HCT116 (cell line): ENCODE measurements around the gene FHIT. TPM values are rescaled to one million over a fixed set of nuclear protein-coding genes. Genes with fewer than 3 reads are reported as not detected.

Experiments used
- ATAC-seq: fragments of 200-7000 bp; cut with Tn5 transposase; 2 replicates; pipeline ENCODE4 v1.9.1; 2020; ENCODE audit warnings: mild to moderate bottlenecking, moderate library complexity
- BruUV-seq: library from RNA; stranded (reverse); fragments of 400-500 nt; replicated peaks from 2 replicates; lab custom pipeline; 2021; lab: Mats Ljungman, UMichigan
- CTCF ChIA-PET: fragments of 300-600 bp; sonication (Branson Sonifier 250); formaldehyde crosslinking; loops from one replicate; lab custom pipeline; 2021; ENCODE audit warnings: antibody characterized with exemption; lab: Charles Lee
- POLR2A ChIA-PET: fragments of 300-600, 350-600 bp; sonication (Branson Sonifier 250); formaldehyde crosslinking; loops from one replicate; lab custom pipeline; 2021; ENCODE audit warnings: antibody characterized with exemption; lab: Charles Lee
- RAD21 ChIA-PET, 2 experiments: fragments of 300-600 bp; sonication (Branson Sonifier 250); formaldehyde crosslinking; loops; one replicate each; lab custom pipeline; 2023; ENCODE audit warnings: low total read pairs in 2 of 2; ENCODE audit not compliant: uncharacterized antibody in 2 of 2, unreplicated experiment in 2 of 2, low non-redundant PET in 1 of 2; lab: Charles Lee
- DNase-seq: peaks from one replicate; pipeline ENCODE4 v3.0.0-alpha.2; 2010; ENCODE audit warnings: low read depth, low spot score
- H2AFZ ChIP-seq: fragments of 200-600 bp; shearing (Covaris generic), sonication (generic); 2 replicates; pipeline ENCODE4 v1.6.1; 2017; ENCODE audit warnings: low read depth, mixed run types, mixed read lengths, antibody characterized with exemption, low read length; ENCODE audit not compliant: poor library complexity, severe bottlenecking
- H3K27ac ChIP-seq: 2 replicates; pipeline ENCODE4 v1.5.1; 2012; ENCODE audit warnings: low read depth, low read length
- H3K27me3 ChIP-seq: fragments of 200-600 bp; sonication (generic); 2 replicates; pipeline ENCODE4 v1.6.1; 2016; ENCODE audit warnings: mixed run types, low read length, mixed read lengths; ENCODE audit not compliant: insufficient read depth
- H3K36me3 ChIP-seq, 2 experiments: fragments of 200-500 bp in 1 of 2; fragments of 200-600 bp in 1 of 2; sonication (Bioruptor generic) in 1 of 2; sonication (generic) in 1 of 2; 2 replicates each; pipeline versions ENCODE4 v1.5.1 to v1.6.1; 2014 to 2016; ENCODE audit warnings: low read length in 2 of 2, inconsistent platforms in 1 of 2, mixed read lengths in 1 of 2, mixed run types in 1 of 2; ENCODE audit not compliant: insufficient read depth in 2 of 2, control insufficient read depth in 1 of 2
- H3K4me1 ChIP-seq, 2 experiments: fragments of 200-600 bp in 1 of 2; sonication (generic) in 1 of 2; 2 replicates each; pipeline versions ENCODE4 v1.5.1 to v1.6.1; 2012 to 2017; ENCODE audit warnings: low read length in 2 of 2, inconsistent platforms in 1 of 2, mild to moderate bottlenecking in 1 of 2, mixed read lengths in 1 of 2, mixed run types in 1 of 2, moderate library complexity in 1 of 2; ENCODE audit not compliant: insufficient read depth in 2 of 2, control insufficient read depth in 1 of 2
- H3K4me2 ChIP-seq: fragments of 200-600 bp; sonication (generic); 2 replicates; pipeline ENCODE4 v1.6.1; 2017; ENCODE audit warnings: mixed run types, low read length, mixed read lengths
- H3K4me3 ChIP-seq, 2 experiments: fragments of 200-600 bp in 1 of 2; sonication (generic) in 1 of 2; replicated peaks in 1 of 2; 2 replicates each; pipeline ENCODE4 v1.5.1; 2011 to 2016; ENCODE audit warnings: low read length in 2 of 2, control low read depth in 1 of 2, low read depth in 1 of 2, mild to moderate bottlenecking in 1 of 2, mixed read lengths in 1 of 2, mixed run types in 1 of 2
- H3K79me2 ChIP-seq: fragments of 200-600 bp; sonication (generic); 2 replicates; pipeline ENCODE4 v1.6.1; 2017; ENCODE audit warnings: mild to moderate bottlenecking, mixed run types, low read length, moderate library complexity, mixed read lengths; ENCODE audit not compliant: insufficient read depth
- H3K9ac ChIP-seq: fragments of 200-600 bp; sonication (generic); 2 replicates; pipeline ENCODE4 v1.6.1; 2016; ENCODE audit warnings: low read length, mixed read lengths
- H3K9me2 ChIP-seq: fragments of 200-600 bp; sonication (generic), shearing (Covaris generic); 2 replicates; pipeline ENCODE4 v1.6.1; 2017; ENCODE audit warnings: mixed run types, mild to moderate bottlenecking, moderate library complexity; ENCODE audit not compliant: insufficient read depth
- H3K9me3 ChIP-seq, 2 experiments: fragments of 200-500 bp in 1 of 2; fragments of 200-600 bp in 1 of 2; sonication (Bioruptor generic) in 1 of 2; sonication (generic) in 1 of 2; 2 replicates each; pipeline ENCODE4 v1.6.1; 2014 to 2017; ENCODE audit warnings: low read length in 2 of 2, mixed read lengths in 2 of 2, inconsistent platforms in 1 of 2, low read depth in 1 of 2, mild to moderate bottlenecking in 1 of 2, mixed run types in 1 of 2, moderate library complexity in 1 of 2; ENCODE audit not compliant: control insufficient read depth in 1 of 2, insufficient read depth in 1 of 2
- H4K20me1 ChIP-seq: fragments of 200-600 bp; sonication (generic), shearing (Covaris generic); 2 replicates; pipeline ENCODE4 v1.6.1; 2017; ENCODE audit warnings: mixed run types, mild to moderate bottlenecking, moderate library complexity; ENCODE audit not compliant: insufficient read depth
- ATF3 ChIP-seq: IDR thresholded peaks from 2 replicates; pipeline ENCODE4 v1.6.1; 2012
- CBX3 ChIP-seq: IDR thresholded peaks from 2 replicates; pipeline ENCODE4 v1.6.1; 2012; ENCODE audit warnings: low read depth
- CTCF ChIP-seq, 3 experiments: fragments of 200-600 bp in 1 of 3; sonication (generic) in 1 of 3; IDR thresholded peaks in 2 of 3; conservative IDR thresholded peaks in 1 of 3; 2 replicates each; pipeline ENCODE4 v1.5.1; 2012 to 2017; ENCODE audit warnings: low read depth in 2 of 3, low read length in 2 of 3, antibody characterized with exemption in 1 of 3, borderline replicate concordance in 1 of 3, control low read depth in 1 of 3, mild to moderate bottlenecking in 1 of 3, mixed read lengths in 1 of 3, mixed run types in 1 of 3, moderate library complexity in 1 of 3; ENCODE audit not compliant: insufficient read depth in 1 of 3
- EGR1 ChIP-seq: IDR thresholded peaks from 2 replicates; pipeline ENCODE4 v1.6.1; 2012; ENCODE audit warnings: low read depth
- MAX ChIP-seq: IDR thresholded peaks from 2 replicates; pipeline ENCODE4 v1.6.1; 2012
- REST ChIP-seq: IDR thresholded peaks from 2 replicates; pipeline ENCODE4 v1.6.1; 2012; ENCODE audit warnings: low read depth
- SIN3A ChIP-seq: IDR thresholded peaks from 2 replicates; pipeline ENCODE4 v1.6.1; 2012; ENCODE audit warnings: low read depth
- YY1 ChIP-seq: IDR thresholded peaks from 2 replicates; pipeline ENCODE4 v1.6.1; 2011; ENCODE audit warnings: low read length, low read depth, moderate library complexity, mild to moderate bottlenecking; ENCODE audit not compliant: insufficient replicate concordance; ENCODE audit errors: extremely low read depth
- ZFX ChIP-seq: fragments of 450-650 bp; IDR thresholded peaks from 2 replicates; pipeline ENCODE4 v1.6.1; 2017
- ZNF274 ChIP-seq: fragments of 200-500 bp; sonication (Bioruptor generic); IDR thresholded peaks from 2 replicates; pipeline ENCODE4 v1.6.1; 2014; ENCODE audit warnings: mild to moderate bottlenecking, low read depth, low read length, inconsistent platforms
- intact Hi-C: fragments of 100-400 bp; cut with micrococcal nuclease; formaldehyde crosslinking; loops from 2 replicates; pipeline ENCODE4 v1.10.0; 2022
- total RNA-seq: library from RNA; stranded (reverse); gene quantifications from one replicate; pipeline ENCODE4 v1.2.1, GENCODE V29; 2021; ENCODE audit not compliant: unreplicated experiment

The FHIT gene
- total RNA-seq, 1 experiment from 2014 or later = 20.1 TPM

GRCh38 chr3:60912142-60912541 is 339.1 kb downstream of the FHIT start:
- no peak overlapping the region for H3K4me3 ChIP-seq
- no peak overlapping the region for H3K9ac ChIP-seq
- ChIA-PET CTCF (no interaction called here), POLR2A (no interaction called here), RAD21 (no interaction called here)
- no peaks in the 10 kb centered on the region for H3K36me3 ChIP-seq
- no peaks in the 10 kb centered on the region for H3K4me1 ChIP-seq
- H2AFZ ChIP-seq = no peak overlapping the region
- ATAC-seq (no peak), DNase-seq (no peak)
- H3K9me2 ChIP-seq = no peaks in the 10 kb centered on the region
- H3K27me3 ChIP-seq = no peaks in the 10 kb centered on the region
- intact Hi-C loops = no loop called here
- no peak overlapping the region for H3K4me2 ChIP-seq
- TF ChIP-seq YY1 (no peak), CBX3 (no peak), MAX (no peak), REST (no peak), EGR1 (no peak), ZFX (no peak), CTCF (IDR thresholded peaks at IDR 0.05 in 2 of 3, conservative IDR thresholded peaks at IDR 0.05 in 1 of 3; ENCODE audit: borderline replicate concordance in 1 of 3, insufficient read depth in 1 of 3, low read depth in 2 of 3, low read length in 2 of 3) (no peak), ATF3 (no peak), ZNF274 (no peak), SIN3A (no peak)
- H3K27ac ChIP-seq = no peak overlapping the region
- no TSS peak for BruUV-seq
- H3K79me2 ChIP-seq = no peaks in the 10 kb centered on the region
- no peaks in the 10 kb centered on the region for H4K20me1 ChIP-seq
- no peaks in the 10 kb centered on the region for H3K9me3 ChIP-seq
